ENCODE results near the gene LIN7A.
"Not testable (repeated sequence)": the region's sequence is repeated elsewhere in the genome, so short reads cannot be mapped to it uniquely, and the experiment has no call there.

LIN7A gene

GRCh38 chr12:80805106-80805505 is 132.6 kb downstream of the LIN7A start:
- DNase-seq, result no peak

- DNase-seq, result no peak
Measured at GRCh38 chr12:80802652-80803400, 134.9 kb downstream of the LIN7A start.

- DNase-seq, result no peak
Measured at GRCh38 chr12:80798281-80798680, 139.5 kb downstream of the LIN7A start.

- no peak for DNase-seq
Measured at GRCh38 chr12:80794551-80794950, 143.2 kb downstream of the LIN7A start.

- DNase-seq, result no peak
Measured at GRCh38 chr12:80792861-80793260, 144.9 kb downstream of the LIN7A start.

GRCh38 chr12:80791863-80792262 is 145.9 kb downstream of the LIN7A start:
- no peak for DNase-seq

GRCh38 chr12:80788407-80788806 is 149.3 kb downstream of the LIN7A start:
- DNase-seq, result not testable (repeated sequence)

GRCh38 chr12:80782963-80783470 is 154.7 kb downstream of the LIN7A start:
- not testable (repeated sequence) for DNase-seq

- no peak for DNase-seq
Measured at GRCh38 chr12:80781313-80781712, 156.4 kb downstream of the LIN7A start.

- no peak for DNase-seq
Measured at GRCh38 chr12:80780746-80781145, 157.0 kb downstream of the LIN7A start.

GRCh38 chr12:80778005-80778541 is 159.7 kb downstream of the LIN7A start:
- no peak for DNase-seq

- no peak for DNase-seq
Measured at GRCh38 chr12:80777587-80777986, 160.1 kb downstream of the LIN7A start.

GRCh38 chr12:80776706-80777105 is 161.0 kb downstream of the LIN7A start:
- DNase-seq, result no peak

GRCh38 chr12:80770958-80771357 is 166.8 kb downstream of the LIN7A start:
- DNase-seq, result no peak

- no peak for DNase-seq
Measured at GRCh38 chr12:80769553-80770140, 168.1 kb downstream of the LIN7A start.

- no peak for DNase-seq
Measured at GRCh38 chr12:80766897-80767296, 170.8 kb downstream of the LIN7A start.

- DNase-seq, result no peak
Measured at GRCh38 chr12:80766210-80766609, 171.5 kb downstream of the LIN7A start.

- DNase-seq, result no peak
Measured at GRCh38 chr12:80763874-80764273, 173.9 kb downstream of the LIN7A start.

- no peak for DNase-seq
Measured at GRCh38 chr12:80761838-80762237, 175.9 kb downstream of the LIN7A start.

GRCh38 chr12:80756875-80757274 is 180.9 kb downstream of the LIN7A start:
- no peak for DNase-seq

GRCh38 chr12:80754274-80754673 is 183.5 kb downstream of the LIN7A start:
- DNase-seq, result no peak

- DNase-seq, result no peak
Measured at GRCh38 chr12:80752464-80752863, 185.3 kb downstream of the LIN7A start.

- no peak for DNase-seq
Measured at GRCh38 chr12:80749456-80749855, 188.3 kb downstream of the LIN7A start.

GRCh38 chr12:80747800-80748199 is 189.9 kb downstream of the LIN7A start:
- DNase-seq, result no peak

All from activated effector memory CD4-positive, alpha-beta T cell treated with Interleukin-2 at 50 U/mL for 16 hours (primary cell).